ENCODE measurements around the gene KCNH3.
A peak's percentile ranks its signal among the peaks of the same experiment; 100 is the strongest.
"Not testable (repeated sequence)": the region's sequence is repeated elsewhere in the genome, so short reads cannot be mapped to it uniquely, and the experiment has no call there.

KCNH3 gene

GRCh38 chr12:49529414-49529813 lies 9.4 kb upstream of the KCNH3 start:
- no peak for DNase-seq (ENCODE audit: low read depth)

DNA sequence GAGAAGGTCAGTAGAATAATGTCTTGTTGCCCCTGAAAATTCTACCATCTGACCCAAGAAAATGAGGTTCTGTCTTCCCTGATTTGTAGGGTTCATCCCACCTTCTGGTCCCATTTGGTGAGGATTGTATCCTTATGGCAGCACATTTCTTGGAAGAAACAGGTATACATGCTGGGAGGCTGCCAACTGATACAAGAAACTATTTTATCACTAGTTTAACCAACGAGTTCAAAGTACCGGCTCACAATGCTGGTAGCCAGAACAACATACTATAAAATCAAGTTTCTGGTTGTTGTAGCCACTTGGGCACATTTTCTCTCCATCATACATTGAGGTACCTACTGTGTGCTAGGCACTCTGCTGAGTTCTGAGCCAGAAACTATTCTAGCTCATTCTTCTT lies 7.1 kb upstream of the KCNH3 start:
- H3K9ac ChIP-seq (ENCODE audit: low read length): no peak overlapping the region
- no peaks in the 10 kb centered on the region for H3K4me1 ChIP-seq (ENCODE audit: control insufficient read depth, insufficient read depth, low read length)
- no peaks in the 10 kb centered on the region for H3K9me3 ChIP-seq (ENCODE audit: control insufficient read depth, low read length)
- peaks cover 4% of the 10 kb centered on the region for H3K36me3 ChIP-seq (ENCODE audit: control insufficient read depth, insufficient read depth, low read length, severe bottlenecking)
- no peak overlapping the region for H3K4me3 ChIP-seq (ENCODE audit: low read length)
- H3K27me3 ChIP-seq (replicated peaks; ENCODE audit: control insufficient read depth, insufficient read depth, low read length): peaks cover 5% of the 10 kb centered on the region
- DNase-seq (ENCODE audit: low read depth): no peak

More at GRCh38 chr12:49529414-49529813, 9.4 kb upstream of the KCNH3 start:
- no peak overlapping the region for H3K4me3 ChIP-seq (ENCODE audit: low read length)
- H3K4me1 ChIP-seq (ENCODE audit: control insufficient read depth, insufficient read depth, low read length): no peaks in the 10 kb centered on the region
- H3K9me3 ChIP-seq (ENCODE audit: control insufficient read depth, low read length): no peaks in the 10 kb centered on the region
- H3K9ac ChIP-seq (ENCODE audit: low read length): no peak overlapping the region
- peaks cover 26% of the 10 kb centered on the region for H3K36me3 ChIP-seq (ENCODE audit: control insufficient read depth, insufficient read depth, low read length, severe bottlenecking)
- H3K27me3 ChIP-seq (replicated peaks; ENCODE audit: control insufficient read depth, insufficient read depth, low read length): no peaks in the 10 kb centered on the region

GRCh38 chr12:49533331-49533730 lies 5.5 kb upstream of the KCNH3 start:
- no peak for DNase-seq (ENCODE audit: low read depth)
- H3K4me3 ChIP-seq (ENCODE audit: low read length): no peak overlapping the region
- H3K4me1 ChIP-seq (ENCODE audit: control insufficient read depth, insufficient read depth, low read length): peaks cover 9% of the 10 kb centered on the region
- H3K9me3 ChIP-seq (ENCODE audit: control insufficient read depth, low read length): no peaks in the 10 kb centered on the region
- H3K36me3 ChIP-seq (ENCODE audit: control insufficient read depth, insufficient read depth, low read length, severe bottlenecking): no peaks in the 10 kb centered on the region
- H3K27me3 ChIP-seq (replicated peaks; ENCODE audit: control insufficient read depth, insufficient read depth, low read length): peaks cover 19% of the 10 kb centered on the region
- no peak overlapping the region for H3K9ac ChIP-seq (ENCODE audit: low read length)

- not testable (repeated sequence) for H3K36me3 ChIP-seq (ENCODE audit: control insufficient read depth, insufficient read depth, low read length, severe bottlenecking); DNase-seq (ENCODE audit: low read depth); H3K4me1 ChIP-seq (ENCODE audit: control insufficient read depth, insufficient read depth, low read length); H3K9ac ChIP-seq (ENCODE audit: low read length); H3K4me3 ChIP-seq (ENCODE audit: low read length); H3K9me3 ChIP-seq (ENCODE audit: control insufficient read depth, low read length)
- peaks cover 19% of the 10 kb centered on the region for H3K27me3 ChIP-seq (replicated peaks; ENCODE audit: control insufficient read depth, insufficient read depth, low read length)
Observed at GRCh38 chr12:49534122-49534521, 4.7 kb upstream of the KCNH3 start.

GRCh38 chr12:49534731-49535278 lies 4.0 kb upstream of the KCNH3 start:
- H3K27me3 ChIP-seq (replicated peaks; ENCODE audit: control insufficient read depth, insufficient read depth, low read length): peaks cover 25% of the 10 kb centered on the region
- H3K4me3 ChIP-seq (ENCODE audit: low read length): no peak overlapping the region
- peaks cover 9% of the 10 kb centered on the region for H3K4me1 ChIP-seq (ENCODE audit: control insufficient read depth, insufficient read depth, low read length)
- no peak overlapping the region for H3K9ac ChIP-seq (ENCODE audit: low read length)
- no peaks in the 10 kb centered on the region for H3K9me3 ChIP-seq (ENCODE audit: control insufficient read depth, low read length)
- no peaks in the 10 kb centered on the region for H3K36me3 ChIP-seq (ENCODE audit: control insufficient read depth, insufficient read depth, low read length, severe bottlenecking)
- DNase-seq (ENCODE audit: low read depth): no peak

DNA sequence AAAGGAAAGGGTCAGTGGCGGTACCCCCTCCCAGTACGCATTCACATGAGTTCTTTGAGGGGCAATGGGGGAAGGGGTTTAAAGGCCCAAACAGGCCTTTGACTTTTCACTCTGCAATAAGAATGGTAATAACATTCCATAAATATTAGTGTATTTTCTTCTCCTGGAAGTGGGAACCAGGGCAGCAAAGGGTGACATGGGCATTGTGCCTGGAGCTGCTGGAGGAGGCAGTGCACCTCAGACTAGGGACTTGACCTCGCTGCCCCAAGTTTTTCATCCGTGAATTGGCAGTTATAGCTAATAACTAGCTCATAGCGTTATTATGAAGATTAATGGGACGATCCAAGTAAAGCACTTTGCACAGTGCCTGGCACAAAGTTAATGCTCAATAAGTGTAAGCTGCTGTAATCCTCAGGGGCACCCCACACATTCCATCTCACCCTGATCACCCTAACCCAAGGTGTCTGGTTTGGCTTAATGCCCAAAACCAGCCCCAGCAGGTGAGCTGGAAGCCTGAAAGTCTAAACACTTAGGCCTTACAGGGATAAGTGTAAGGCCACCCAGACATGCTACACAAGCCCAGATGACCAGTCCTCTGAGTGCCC lies 2.8 kb upstream of the KCNH3 start:
- Histone ChIP-seq H3K27me3 (replicated peaks; ENCODE audit: control insufficient read depth, insufficient read depth, low read length) (peaks cover 36% of the 10 kb centered on the region), H3K9me3 (ENCODE audit: control insufficient read depth, low read length) (no peaks in the 10 kb centered on the region), H3K36me3 (ENCODE audit: control insufficient read depth, insufficient read depth, low read length, severe bottlenecking) (no peaks in the 10 kb centered on the region), H3K4me1 (ENCODE audit: control insufficient read depth, insufficient read depth, low read length) (peaks cover 9% of the 10 kb centered on the region), H3K4me3 (ENCODE audit: low read length) (no peak overlapping the region), H3K9ac (ENCODE audit: low read length) (no peak overlapping the region)
- no peak for DNase-seq (ENCODE audit: low read depth)

GRCh38 chr12:49536526-49537071 lies 2.2 kb upstream of the KCNH3 start:
- no peaks in the 10 kb centered on the region for H3K9me3 ChIP-seq (ENCODE audit: control insufficient read depth, low read length)
- no peak overlapping the region for H3K9ac ChIP-seq (ENCODE audit: low read length)
- no peak overlapping the region for H3K4me3 ChIP-seq (ENCODE audit: low read length)
- H3K36me3 ChIP-seq (ENCODE audit: control insufficient read depth, insufficient read depth, low read length, severe bottlenecking): no peaks in the 10 kb centered on the region
- DNase-seq (ENCODE audit: low read depth): no peak
- peaks cover 9% of the 10 kb centered on the region for H3K4me1 ChIP-seq (ENCODE audit: control insufficient read depth, insufficient read depth, low read length)
- peaks cover 41% of the 10 kb centered on the region for H3K27me3 ChIP-seq (replicated peaks; ENCODE audit: control insufficient read depth, insufficient read depth, low read length)

DNA sequence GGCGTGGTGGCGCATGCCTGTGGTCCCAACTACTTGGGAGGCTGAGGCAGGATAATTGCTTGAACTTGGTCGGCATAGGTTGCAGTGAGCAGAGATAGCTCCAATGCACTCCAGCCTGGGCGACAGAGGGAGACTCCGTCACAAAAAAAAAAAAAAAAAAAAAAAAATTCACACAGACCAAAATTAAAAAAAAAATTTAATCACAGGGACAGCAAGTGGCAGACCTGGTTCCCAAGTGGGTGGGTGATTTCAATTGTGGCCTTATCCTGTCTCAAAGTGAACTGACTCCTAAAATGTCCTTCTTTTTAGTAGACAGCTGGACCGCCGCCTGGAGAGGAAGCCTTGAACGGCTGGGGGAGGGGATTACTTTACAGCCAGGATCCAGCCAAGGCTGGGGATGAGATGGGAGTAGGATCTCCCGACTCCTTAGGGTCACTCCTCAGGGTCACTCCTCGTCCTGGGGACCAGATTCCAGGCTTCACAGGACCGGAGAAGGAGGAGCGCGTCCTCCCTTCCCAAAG lies 1.5 kb upstream of the KCNH3 start:
- peak; percentile 25 for DNase-seq (ENCODE audit: low read depth)
- Histone ChIP-seq H3K36me3 (ENCODE audit: control insufficient read depth, insufficient read depth, low read length, severe bottlenecking) (no peaks in the 10 kb centered on the region), H3K4me1 (ENCODE audit: control insufficient read depth, insufficient read depth, low read length) (peaks cover 9% of the 10 kb centered on the region), H3K27me3 (replicated peaks; ENCODE audit: control insufficient read depth, insufficient read depth, low read length) (peaks cover 42% of the 10 kb centered on the region), H3K9me3 (ENCODE audit: control insufficient read depth, low read length) (no peaks in the 10 kb centered on the region), H3K4me3 (ENCODE audit: low read length) (peak overlapping the region; percentile 68), H3K9ac (ENCODE audit: low read length) (no peak overlapping the region)

DNA sequence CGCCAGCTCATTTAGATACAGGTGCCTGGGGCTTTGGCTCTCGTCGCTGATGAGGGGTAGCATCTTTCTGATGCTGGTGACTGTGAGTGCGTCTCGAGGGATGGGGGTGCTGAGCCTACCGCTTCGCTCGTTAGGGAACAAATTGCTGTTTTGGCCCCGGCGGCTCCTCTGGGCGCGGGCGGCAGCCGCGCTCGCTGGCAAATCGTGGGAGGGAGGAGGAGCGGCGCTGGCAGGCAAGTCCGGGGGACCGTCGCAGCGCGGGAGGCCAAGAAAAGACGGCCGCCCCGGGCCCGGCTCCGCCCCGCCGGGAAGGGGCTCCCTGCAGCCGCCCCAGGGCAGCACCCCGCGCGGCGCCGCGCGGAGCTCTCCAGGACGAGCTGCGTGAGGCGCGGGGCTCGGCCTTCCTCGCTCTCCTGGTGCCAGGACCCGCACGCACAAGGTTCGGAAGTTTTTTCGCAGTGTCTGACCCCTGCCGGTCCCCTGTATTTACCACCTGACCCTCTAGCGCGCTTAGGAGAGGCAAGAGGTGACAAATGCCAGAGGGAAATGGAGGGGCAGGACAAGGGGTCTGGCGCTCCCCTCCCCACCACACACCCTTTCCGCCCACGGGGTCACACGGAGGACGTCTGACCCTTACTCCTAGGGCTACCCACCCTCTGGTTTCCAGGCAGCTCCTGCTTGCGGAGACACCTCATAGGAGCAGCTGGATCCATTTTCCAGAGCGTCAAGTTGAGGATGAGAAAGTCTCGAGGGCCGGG lies 899 bp upstream of the KCNH3 start:
- Histone ChIP-seq H3K9ac (ENCODE audit: low read length) (no peak overlapping the region), H3K4me1 (ENCODE audit: control insufficient read depth, insufficient read depth, low read length) (peaks cover 9% of the 10 kb centered on the region), H3K27me3 (replicated peaks; ENCODE audit: control insufficient read depth, insufficient read depth, low read length) (peaks cover 48% of the 10 kb centered on the region), H3K9me3 (ENCODE audit: control insufficient read depth, low read length) (no peaks in the 10 kb centered on the region), H3K36me3 (ENCODE audit: control insufficient read depth, insufficient read depth, low read length, severe bottlenecking) (no peaks in the 10 kb centered on the region), H3K4me3 (ENCODE audit: low read length) (peak overlapping the region; percentile 68)
- DNase-seq (ENCODE audit: low read depth): peak; percentile 46

DNA sequence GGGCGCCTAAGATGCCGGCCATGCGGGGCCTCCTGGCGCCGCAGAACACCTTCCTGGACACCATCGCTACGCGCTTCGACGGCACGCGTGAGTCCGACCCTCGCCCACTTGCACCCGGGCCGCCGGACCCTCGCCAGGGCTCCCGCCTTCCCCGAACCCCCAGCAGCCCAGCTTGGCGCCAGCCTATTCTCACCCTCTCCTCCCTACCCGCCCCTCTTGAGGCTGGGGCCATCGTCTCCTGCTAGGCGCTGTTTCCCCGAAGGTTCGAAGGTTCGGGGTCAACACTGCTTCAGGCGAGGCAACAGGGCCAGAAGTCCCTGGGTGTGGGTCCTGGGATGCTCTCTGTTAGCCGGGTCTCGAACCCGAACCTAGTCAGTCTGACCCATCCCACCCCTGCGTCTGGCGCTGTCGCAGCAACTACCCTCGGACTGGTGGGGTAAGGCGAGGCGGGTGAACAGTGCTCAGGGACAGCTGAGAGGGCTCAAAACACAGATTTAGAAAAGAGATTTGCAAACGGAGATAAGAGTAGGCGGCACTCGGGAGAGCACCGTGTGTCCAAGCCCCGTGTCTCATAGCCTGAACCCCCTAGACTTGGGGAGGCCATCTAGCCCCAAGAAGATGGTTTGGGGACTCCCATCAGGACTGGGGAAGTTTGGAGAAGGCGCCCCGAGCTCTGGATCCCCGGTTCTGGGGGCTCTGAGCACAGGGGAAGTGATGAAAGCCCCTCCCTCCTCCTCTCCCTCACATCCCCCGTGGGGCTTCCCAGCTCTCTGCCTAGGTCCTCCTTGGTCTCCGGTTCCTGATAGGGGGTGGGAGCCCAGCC lies 787 bp downstream of the KCNH3 start:
- Histone ChIP-seq H3K36me3 (ENCODE audit: control insufficient read depth, insufficient read depth, low read length, severe bottlenecking) (no peaks in the 10 kb centered on the region), H3K4me3 (ENCODE audit: low read length) (no peak overlapping the region), H3K9ac (ENCODE audit: low read length) (no peak overlapping the region), H3K9me3 (ENCODE audit: control insufficient read depth, low read length) (no peaks in the 10 kb centered on the region), H3K27me3 (replicated peaks; ENCODE audit: control insufficient read depth, insufficient read depth, low read length) (peaks cover 62% of the 10 kb centered on the region), H3K4me1 (ENCODE audit: control insufficient read depth, insufficient read depth, low read length) (peaks cover 9% of the 10 kb centered on the region)
- DNase-seq (ENCODE audit: low read depth): no peak
